ENCODE measurements around the gene MTR. TPM values are rescaled to one million over a fixed set of nuclear protein-coding genes. Genes with fewer than 3 reads are reported as not detected.

MTR gene
- total RNA-seq, 4 donors from 2014 or later: 29.7 to 43.4 (median 34.6) TPM

- 76% methylated on average over 3 of the region's 3 CpGs for WGBS
- no peaks in the 10 kb centered on the region for H3K27me3 ChIP-seq
- DNase-seq (ENCODE audit: extremely low spot score): no peak
- no peak for TF ChIP-seq POLR2A (IDR thresholded peaks at IDR 0.05; ENCODE audit: low read depth)
- H3K4me1 ChIP-seq: no peaks in the 10 kb centered on the region
- peaks cover 0 to 17% (median 6%) of the 10 kb centered on the region in 4 donors for H3K9me3 ChIP-seq
- intact Hi-C loops (cut with DNase I): no loop called here
- no peak overlapping the region for H3K27ac ChIP-seq (replicated peaks in 1 of 4)
- no peak overlapping the region for H3K4me3 ChIP-seq
- H3K36me3 ChIP-seq: no peaks in the 10 kb centered on the region
These were observed 125.3 kb downstream of the MTR start for GRCh38 chr1:236920286-236920894.

GRCh38 chr1:236921610-236922009 lies 126.5 kb downstream of the MTR start:
- intact Hi-C loops (cut with DNase I): no loop called here
- Histone ChIP-seq H3K4me1 (no peaks in the 10 kb centered on the region), H3K27ac (replicated peaks in 1 of 4) (no peak overlapping the region), H3K27me3 (no peaks in the 10 kb centered on the region), H3K36me3 (no peaks in the 10 kb centered on the region), H3K9me3 (peaks cover 0 to 17% (median 4%) of the 10 kb centered on the region in 4 donors), H3K4me3 (no peak overlapping the region)
- DNase-seq (ENCODE audit: extremely low spot score): no peak
- 98% methylated on average over 3 of the region's 3 CpGs for WGBS
- TF ChIP-seq EP300 (IDR thresholded peaks at IDR 0.05) (no peak), POLR2AphosphoS5 (IDR thresholded peaks at IDR 0.05) (no peak), POLR2A (IDR thresholded peaks at IDR 0.05; ENCODE audit: low read depth) (no peak)
- TF ChIP-seq, protein P1, sequence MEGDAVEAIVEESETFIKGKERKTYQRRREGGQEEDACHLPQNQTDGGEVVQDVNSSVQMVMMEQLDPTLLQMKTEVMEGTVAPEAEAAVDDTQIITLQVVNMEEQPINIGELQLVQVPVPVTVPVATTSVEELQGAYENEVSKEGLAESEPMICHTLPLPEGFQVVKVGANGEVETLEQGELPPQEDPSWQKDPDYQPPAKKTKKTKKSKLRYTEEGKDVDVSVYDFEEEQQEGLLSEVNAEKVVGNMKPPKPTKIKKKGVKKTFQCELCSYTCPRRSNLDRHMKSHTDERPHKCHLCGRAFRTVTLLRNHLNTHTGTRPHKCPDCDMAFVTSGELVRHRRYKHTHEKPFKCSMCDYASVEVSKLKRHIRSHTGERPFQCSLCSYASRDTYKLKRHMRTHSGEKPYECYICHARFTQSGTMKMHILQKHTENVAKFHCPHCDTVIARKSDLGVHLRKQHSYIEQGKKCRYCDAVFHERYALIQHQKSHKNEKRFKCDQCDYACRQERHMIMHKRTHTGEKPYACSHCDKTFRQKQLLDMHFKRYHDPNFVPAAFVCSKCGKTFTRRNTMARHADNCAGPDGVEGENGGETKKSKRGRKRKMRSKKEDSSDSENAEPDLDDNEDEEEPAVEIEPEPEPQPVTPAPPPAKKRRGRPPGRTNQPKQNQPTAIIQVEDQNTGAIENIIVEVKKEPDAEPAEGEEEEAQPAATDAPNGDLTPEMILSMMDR (IDR thresholded peaks at IDR 0.05): no peak

GRCh38 chr1:236922190-236922589 lies 127.1 kb downstream of the MTR start:
- intact Hi-C loops (cut with DNase I): no loop called here

GRCh38 chr1:236925386-236925785 lies 130.3 kb downstream of the MTR start:
- H3K27ac ChIP-seq (replicated peaks in 1 of 4): no peak overlapping the region
- DNase-seq (ENCODE audit: extremely low spot score): no peak
- H3K9me3 ChIP-seq: no peaks in the 10 kb centered on the region
- H3K4me3 ChIP-seq: no peak overlapping the region
- intact Hi-C loops (cut with DNase I): no loop called here
- no peaks in the 10 kb centered on the region for H3K27me3 ChIP-seq
- WGBS: 99% methylated on average over 4 of the region's 4 CpGs
- H3K36me3 ChIP-seq: no peaks in the 10 kb centered on the region
- TF ChIP-seq, protein P1 (IDR thresholded peaks at IDR 0.05): no peak
- H3K4me1 ChIP-seq: no peaks in the 10 kb centered on the region

More at GRCh38 chr1:236922190-236922589, 127.1 kb downstream of the MTR start:
- Histone ChIP-seq H3K27me3 (no peaks in the 10 kb centered on the region), H3K9me3 (peaks cover 0 to 11% (median 4%) of the 10 kb centered on the region in 4 donors), H3K4me1 (no peaks in the 10 kb centered on the region), H3K27ac (replicated peaks in 1 of 4) (no peak overlapping the region), H3K36me3 (no peaks in the 10 kb centered on the region), H3K4me3 (no peak overlapping the region)
- TF ChIP-seq, protein P1 (IDR thresholded peaks at IDR 0.05): no peak
- TF ChIP-seq EP300 (IDR thresholded peaks at IDR 0.05) (no peak), POLR2AphosphoS5 (IDR thresholded peaks at IDR 0.05) (no peak), POLR2A (IDR thresholded peaks at IDR 0.05; ENCODE audit: low read depth) (no peak)
- WGBS: 90% methylated on average over 2 of the region's 2 CpGs
- no peak for DNase-seq (ENCODE audit: extremely low spot score)

GRCh38 chr1:236930503-236930902 lies 135.4 kb downstream of the MTR start:
- no peaks in the 10 kb centered on the region for H3K4me1 ChIP-seq
- no peaks in the 10 kb centered on the region for H3K27me3 ChIP-seq
- no peak for DNase-seq (ENCODE audit: extremely low spot score)
- H3K9me3 ChIP-seq: no peaks in the 10 kb centered on the region
- 98% methylated on average over 4 of the region's 4 CpGs for WGBS
- H3K36me3 ChIP-seq: no peaks in the 10 kb centered on the region
- TF ChIP-seq POLR2A (IDR thresholded peaks at IDR 0.05; ENCODE audit: low read depth): no peak
- no peak for TF ChIP-seq POLR2AphosphoS5 (IDR thresholded peaks at IDR 0.05)
- TF ChIP-seq EP300 (IDR thresholded peaks at IDR 0.05): no peak
- TF ChIP-seq, protein P1 (IDR thresholded peaks at IDR 0.05): no peak
- H3K27ac ChIP-seq (replicated peaks in 1 of 4): no peak overlapping the region
- no peak overlapping the region for H3K4me3 ChIP-seq
- intact Hi-C loops (cut with DNase I): no loop called here
